OCI-LY1 (cell line): ENCODE results near the gene PYGM.

Experiments
- CTCF ChIP-seq: fragments of 200-600 bp; sonication (generic), shearing (Covaris generic); IDR thresholded peaks from 2 replicates; pipeline ENCODE4 v1.5.1; 2017; ENCODE audit warnings: mild to moderate bottlenecking, antibody characterized with exemption, low read length, moderate library complexity, mixed read lengths
- EZH2 ChIP-seq: fragments of 200-600 bp; sonication (generic), shearing (Covaris generic); IDR thresholded peaks from 2 replicates; pipeline ENCODE4 v1.8.0; 2017; ENCODE audit warnings: borderline replicate concordance, mixed run types, mild to moderate bottlenecking, antibody characterized with exemption, low read length, moderate library complexity, mixed read lengths

DNA sequence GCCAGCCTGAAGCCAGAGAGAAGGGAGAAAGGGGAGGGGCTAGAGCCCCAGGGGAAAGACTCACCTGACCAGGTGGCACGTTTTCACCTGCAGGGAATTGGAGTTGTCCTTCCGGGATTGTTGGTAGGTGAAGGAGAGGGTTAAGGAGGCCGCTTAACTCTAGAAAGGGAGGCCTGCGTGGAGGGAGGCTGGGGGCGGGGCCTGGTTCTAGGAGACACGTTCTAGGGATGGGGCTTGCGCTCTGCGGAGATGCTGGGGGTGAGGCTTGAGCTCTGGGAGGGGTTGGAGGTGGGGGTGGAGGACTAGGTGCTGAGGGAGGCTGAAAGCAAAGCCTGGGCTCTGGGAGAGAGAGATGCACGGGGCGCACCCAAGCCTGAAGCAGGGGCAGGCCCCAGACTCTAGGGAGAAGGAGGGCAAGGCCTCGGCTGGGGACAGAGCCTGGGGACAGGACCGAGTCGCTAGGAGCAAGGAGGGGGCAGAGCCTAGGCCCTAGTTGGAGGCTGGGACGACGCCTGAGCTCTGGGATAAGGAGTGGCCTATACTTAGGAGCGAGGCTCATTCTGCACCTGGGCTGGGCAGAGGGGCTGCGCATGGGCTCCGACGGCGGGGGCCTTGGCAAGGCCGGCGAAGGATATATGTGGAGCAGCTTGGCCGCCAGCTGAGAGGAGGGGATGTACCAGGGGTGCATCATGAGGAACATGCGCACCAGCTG, 18.2 kb downstream of the PYGM start:
- no peak for TF ChIP-seq EZH2
- no peak for TF ChIP-seq CTCF
